Measurements from ENCODE around the gene PLA2G4F.

GRCh38 chr15:42120285-42120684 lies 36.2 kb downstream of the PLA2G4F start:
- TF ChIP-seq CBX5 (IDR thresholded peaks at IDR 0.05; ENCODE audit: low read depth) (no peak), CTCF (IDR thresholded peaks at IDR 0.05 in 2 of 3, conservative IDR thresholded peaks at IDR 0.05 in 1 of 3; ENCODE audit: control insufficient read depth in 2 of 3, extremely low read depth in 1 of 3, insufficient read depth in 1 of 3, low read depth in 3 of 3, low read length in 3 of 3) (no peak), MYC (IDR thresholded peaks at IDR 0.05; ENCODE audit: insufficient read depth, insufficient read length, insufficient replicate concordance, low read length, severe bottlenecking) (no peak), EZH2 (IDR thresholded peaks at IDR 0.05; ENCODE audit: borderline replicate concordance, control insufficient read depth, low read depth, low read length) (no peak), POLR2A (IDR thresholded peaks at IDR 0.05; ENCODE audit: low read depth, low read length) (no peak), CUX1 (IDR thresholded peaks at IDR 0.05; ENCODE audit: insufficient replicate concordance, low read depth, low read length) (no peak)

Data from GM12878 (cell line).